HG03575 (cell line): ENCODE data around the gene IRX2.

Source experiments
- ATAC-seq: cut with Tn5 transposase; IDR thresholded peaks from one replicate; pipeline ENCODE4 v1.9.1; 2021; ENCODE audit not compliant: unreplicated experiment, insufficient number of reproducible peaks, low FRiP score; ENCODE audit errors: extremely low read depth

Gene IRX2

GRCh38 chr5:2702096-2702879 is 49.2 kb downstream of the IRX2 start:
- no peak for ATAC-seq

DNA sequence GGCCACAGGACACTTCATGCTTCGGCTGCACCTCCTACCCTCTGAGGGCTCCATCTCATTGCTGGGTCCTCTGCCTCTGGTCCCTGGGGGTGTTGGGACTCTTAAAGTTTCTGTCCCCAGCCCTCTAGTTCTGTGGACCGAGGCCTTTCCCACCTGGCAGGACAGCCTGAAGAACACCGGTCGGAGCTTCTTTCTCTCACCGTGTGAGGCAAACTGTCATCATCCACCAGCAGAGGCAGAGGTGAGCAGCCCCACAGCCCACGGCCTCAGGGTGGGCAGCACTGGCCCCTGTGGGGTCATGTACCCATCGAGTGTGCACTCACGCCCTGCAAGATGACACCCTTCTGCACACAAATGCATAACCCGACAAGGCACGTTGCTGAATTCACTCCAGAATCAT is 49.9 kb downstream of the IRX2 start:
- no peak for ATAC-seq

GRCh38 chr5:2700876-2701275 is 50.6 kb downstream of the IRX2 start:
- ATAC-seq = no peak

- ATAC-seq = no peak
These were observed 51.8 kb downstream of the IRX2 start for GRCh38 chr5:2699686-2700085.

DNA sequence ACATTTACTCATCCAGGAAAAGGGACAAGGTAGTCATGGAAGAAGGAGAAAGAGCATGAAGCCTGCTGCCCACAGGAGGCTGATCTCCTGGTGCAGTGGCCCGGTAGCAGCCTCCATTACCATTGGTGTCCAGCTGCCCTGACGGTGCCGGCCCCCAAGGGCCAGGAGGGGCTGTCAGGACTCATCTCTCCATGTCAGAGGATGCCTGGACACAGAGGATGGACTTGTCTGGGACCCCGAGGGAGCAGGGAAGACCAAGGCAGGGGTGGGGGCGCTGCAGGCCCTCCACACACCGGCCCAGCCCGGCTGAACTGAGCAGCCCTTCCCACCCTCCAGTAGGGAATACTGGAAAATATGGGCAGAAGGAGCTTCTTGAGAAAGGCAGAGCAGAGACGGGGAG is 52.2 kb downstream of the IRX2 start:
- ATAC-seq = no peak

GRCh38 chr5:2698581-2698980 is 52.9 kb downstream of the IRX2 start:
- no peak for ATAC-seq

DNA sequence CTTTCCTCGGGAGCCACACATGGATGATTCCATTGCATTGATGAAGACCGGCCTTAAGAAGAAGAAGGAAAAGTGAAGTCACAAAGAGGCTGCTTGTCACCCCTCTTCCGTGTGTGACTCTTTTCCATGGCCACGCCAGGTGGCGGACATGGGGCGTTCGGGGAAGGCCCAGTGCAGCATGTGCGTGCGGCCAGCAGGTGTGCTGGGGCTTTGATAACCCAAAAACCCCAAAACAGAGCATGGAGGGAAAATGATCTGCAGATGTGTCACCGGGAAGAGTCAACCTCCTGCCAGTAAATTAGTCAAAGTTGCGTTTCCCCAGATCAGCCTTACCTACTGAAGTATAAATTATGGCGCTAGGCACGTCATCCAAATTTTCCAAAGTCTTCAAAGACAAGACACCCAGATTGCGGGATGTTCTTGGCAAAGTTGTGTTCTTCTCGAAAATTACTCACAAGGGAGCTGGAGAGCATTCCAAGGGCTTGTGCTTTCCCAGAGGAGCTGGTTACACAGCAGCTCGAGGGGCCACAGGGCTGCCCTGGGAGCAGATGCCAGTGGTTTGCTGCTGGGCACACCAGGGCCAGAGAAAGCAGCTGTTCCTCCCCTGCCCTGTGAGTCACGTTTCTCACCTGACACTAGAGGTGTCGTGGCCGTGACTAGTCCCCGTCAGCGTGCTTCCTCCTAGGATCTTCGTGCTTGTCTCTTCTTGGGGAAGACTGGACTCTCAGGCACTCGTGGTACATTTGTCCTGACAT is 53.9 kb downstream of the IRX2 start:
- ATAC-seq = no peak

- no peak for ATAC-seq
These were observed 54.4 kb downstream of the IRX2 start for GRCh38 chr5:2697041-2697440.
